H1 (cell line): ENCODE results near the gene ENPP3. TPM values are rescaled to one million over a fixed set of nuclear protein-coding genes. Genes with fewer than 3 reads are reported as not detected.

Experiments
- CTCF ChIA-PET: fragments of 300-600 bp; sonication (Branson Sonifier 250); formaldehyde crosslinking; loops from one replicate; lab custom pipeline; 2021; ENCODE audit not compliant: partially characterized antibody; lab: Charles Lee
- POLR2A ChIA-PET: fragments of 300-600 bp; sonication (Branson Sonifier 250); formaldehyde crosslinking; loops from one replicate; lab custom pipeline; 2021; ENCODE audit warnings: inconsistent platforms; ENCODE audit not compliant: partially characterized antibody; lab: Charles Lee
- DNase-seq, 2 experiments: peaks; one replicate each; pipeline versions ENCODE4 v3.0.0 to v3.0.0-alpha.2; 2010 to 2022; ENCODE audit warnings: low spot score in 2 of 2, low read depth in 1 of 2, mixed read lengths in 1 of 2
- FAIRE-seq: peaks from 2 replicates; lab custom pipeline; 2011; peaks lifted over from hg19 to GRCh38; lab: Jason Lieb, UNC
- H2AFZ ChIP-seq: 2 replicates; pipeline ENCODE4 v1.8.1; 2012; ENCODE audit warnings: low read length, inconsistent platforms
- H2AK5ac ChIP-seq: 2 replicates; pipeline ENCODE4 v1.6.1; 2013; ENCODE audit warnings: low read depth, low read length
- H2BK120ac ChIP-seq: replicated peaks from 2 replicates; pipeline ENCODE3; 2013; ENCODE audit warnings: low read depth, low read length, inconsistent platforms
- H2BK12ac ChIP-seq: 2 replicates; pipeline ENCODE4 v1.6.1; 2013; ENCODE audit warnings: low read depth, low read length
- H2BK15ac ChIP-seq: 2 replicates; pipeline ENCODE4 v1.6.1; 2013; ENCODE audit warnings: low read length
- H2BK20ac ChIP-seq: 2 replicates; pipeline ENCODE4 v1.6.1; 2013; ENCODE audit warnings: low read length
- H2BK5ac ChIP-seq: 2 replicates; pipeline ENCODE4 v1.6.1; 2013; ENCODE audit warnings: low read depth, low read length
- H3K14ac ChIP-seq: 2 replicates; pipeline ENCODE4 v1.6.1; 2013; ENCODE audit warnings: inconsistent platforms; ENCODE audit not compliant: insufficient read length
- H3K18ac ChIP-seq: 2 replicates; pipeline ENCODE4 v1.6.1; 2013; ENCODE audit warnings: low read length; ENCODE audit errors: extremely low read depth
- H3K23ac ChIP-seq: 2 replicates; pipeline ENCODE4 v1.6.1; 2013; ENCODE audit warnings: inconsistent platforms; ENCODE audit not compliant: insufficient read length
- H3K23me2 ChIP-seq: 2 replicates; pipeline ENCODE4 v1.6.1; 2013; ENCODE audit warnings: low read depth, low read length
- H3K27ac ChIP-seq: 2 replicates; pipeline ENCODE4 v1.6.1; 2011; ENCODE audit warnings: low read depth, low read length, inconsistent platforms
- H3K27me3 ChIP-seq, 4 experiments: replicated peaks in 1 of 4; 1 replicate in 1 of 4; 2 replicates in 3 of 4; pipeline versions ENCODE4 v1.6.1 to v1.8.1; 2011 to 2013; ENCODE audit warnings: low read length in 3 of 4, mild to moderate bottlenecking in 3 of 4, inconsistent platforms in 2 of 4, mixed read lengths in 2 of 4, moderate library complexity in 1 of 4; ENCODE audit not compliant: control insufficient read depth in 3 of 4, insufficient read depth in 3 of 4; ENCODE audit errors: extremely low read depth in 1 of 4
- H3K36me3 ChIP-seq, 4 experiments: 2 replicates each; pipeline versions ENCODE4 v1.6.1 to v1.8.1; 2011 to 2013; ENCODE audit warnings: mild to moderate bottlenecking in 4 of 4, low read length in 3 of 4, moderate library complexity in 2 of 4, control low read depth in 1 of 4, inconsistent platforms in 1 of 4; ENCODE audit not compliant: insufficient read depth in 4 of 4, control insufficient read depth in 2 of 4
- H3K4ac ChIP-seq: replicated peaks from 2 replicates; pipeline ENCODE3; 2013; ENCODE audit warnings: low read length, low read depth, mixed read lengths, inconsistent platforms; ENCODE audit not compliant: insufficient read length
- H3K4me1 ChIP-seq, 4 experiments: replicated peaks in 1 of 4; 1 replicate in 1 of 4; 2 replicates in 3 of 4; pipeline versions ENCODE4 v1.6.1 to v1.8.1; 2011 to 2013; ENCODE audit warnings: low read length in 3 of 4, inconsistent platforms in 2 of 4, mixed read lengths in 1 of 4; ENCODE audit not compliant: insufficient read depth in 4 of 4, control insufficient read depth in 3 of 4
- H3K4me2 ChIP-seq, 2 experiments: 2 replicates each; pipeline versions ENCODE4 v1.6.1 to v1.8.1; 2011 to 2013; ENCODE audit warnings: low read depth in 2 of 2, low read length in 2 of 2, control low read depth in 1 of 2, inconsistent platforms in 1 of 2, mild to moderate bottlenecking in 1 of 2; ENCODE audit not compliant: insufficient read depth in 1 of 2
- H3K4me3 ChIP-seq, 4 experiments: fragments of 200-600, 300-600 bp in 1 of 4; sonication (generic), shearing (Covaris generic), sonication (Bioruptor Twin) in 1 of 4; 2 replicates each; pipeline versions ENCODE4 v1.5.1 to v1.8.1; 2011 to 2016; ENCODE audit warnings: low read length in 4 of 4, low read depth in 3 of 4, control low read depth in 2 of 4, inconsistent platforms in 2 of 4, mild to moderate bottlenecking in 2 of 4, mixed read lengths in 1 of 4, moderate library complexity in 1 of 4; ENCODE audit not compliant: insufficient read depth in 2 of 4; ENCODE audit errors: extremely low read depth in 1 of 4
- H3K56ac ChIP-seq: replicated peaks from 2 replicates; pipeline ENCODE3; 2013; ENCODE audit warnings: low read depth, mild to moderate bottlenecking, mixed read lengths, low read length, inconsistent platforms; ENCODE audit not compliant: insufficient read length
- H3K79me1 ChIP-seq: 2 replicates; pipeline ENCODE4 v1.6.1; 2013; ENCODE audit warnings: low read depth, low read length, control low read depth
- H3K79me2 ChIP-seq, 2 experiments: 2 replicates each; pipeline versions ENCODE4 v1.6.1 to v1.8.1; 2012 to 2013; ENCODE audit warnings: low read length in 2 of 2, mild to moderate bottlenecking in 2 of 2, inconsistent platforms in 1 of 2; ENCODE audit not compliant: insufficient read depth in 2 of 2, control insufficient read depth in 1 of 2
- H3K9ac ChIP-seq, 4 experiments: replicated peaks in 1 of 4; 1 replicate in 1 of 4; 2 replicates in 3 of 4; pipeline versions ENCODE4 v1.6.1 to v1.8.1; 2011 to 2013; ENCODE audit warnings: low read depth in 3 of 4, low read length in 3 of 4, control low read depth in 2 of 4, mild to moderate bottlenecking in 2 of 4, moderate library complexity in 2 of 4, inconsistent platforms in 1 of 4; ENCODE audit errors: extremely low read depth in 1 of 4
- H3K9me3 ChIP-seq, 2 experiments: 2 replicates each; pipeline versions ENCODE4 v1.6.1 to v1.8.1; 2012 to 2013; ENCODE audit warnings: mild to moderate bottlenecking in 2 of 2, moderate library complexity in 2 of 2, control low read depth in 1 of 2, inconsistent platforms in 1 of 2, low read depth in 1 of 2, low read length in 1 of 2, mixed read lengths in 1 of 2; ENCODE audit not compliant: insufficient read depth in 2 of 2
- H4K20me1 ChIP-seq, 2 experiments: replicated peaks in 1 of 2; 2 replicates each; pipeline versions ENCODE3 to v1.8.1; 2011 to 2013; ENCODE audit warnings: inconsistent platforms in 2 of 2, low read length in 2 of 2, mild to moderate bottlenecking in 1 of 2; ENCODE audit not compliant: insufficient read depth in 2 of 2, control insufficient read depth in 1 of 2
- H4K5ac ChIP-seq: 2 replicates; pipeline ENCODE4 v1.6.1; 2013; ENCODE audit warnings: low read length, low read depth, mixed read lengths, inconsistent platforms; ENCODE audit not compliant: insufficient read length
- H4K8ac ChIP-seq: 2 replicates; pipeline ENCODE4 v1.8.0; 2013; ENCODE audit warnings: mild to moderate bottlenecking, moderate library complexity, low read length, inconsistent platforms; ENCODE audit not compliant: insufficient read depth; ENCODE audit errors: extremely low read depth
- H4K91ac ChIP-seq: replicated peaks from 2 replicates; pipeline ENCODE3; 2013; ENCODE audit warnings: low read length, mixed read lengths, inconsistent platforms; ENCODE audit not compliant: insufficient read length
- CTBP2 ChIP-seq: IDR thresholded peaks from 2 replicates; pipeline ENCODE4 v1.7.0; 2011; ENCODE audit warnings: borderline replicate concordance, mild to moderate bottlenecking, moderate library complexity, mixed read lengths, low read length; ENCODE audit not compliant: insufficient read depth, insufficient read length
- JUN ChIP-seq: IDR thresholded peaks from 2 replicates; pipeline ENCODE4 v1.6.1; 2011; ENCODE audit warnings: low read depth, mild to moderate bottlenecking, improper control_type of control experiment, low read length
- KDM4A ChIP-seq: IDR thresholded peaks from one replicate; pipeline ENCODE4 v1.7.1; 2012; ENCODE audit warnings: low read depth, mild to moderate bottlenecking, moderate library complexity, low read length, inconsistent platforms; ENCODE audit not compliant: severe bottlenecking
- MAFK ChIP-seq: IDR thresholded peaks from 2 replicates; pipeline ENCODE4 v1.6.1; 2012; ENCODE audit warnings: low read depth, mild to moderate bottlenecking, improper control_type of control experiment, low read length
- NANOG ChIP-seq: IDR thresholded peaks from 2 replicates; pipeline ENCODE4 v1.6.1; 2011; ENCODE audit warnings: low read length, low read depth, mild to moderate bottlenecking, inconsistent platforms; ENCODE audit not compliant: insufficient read depth, poor library complexity, severe bottlenecking
- PHF8 ChIP-seq: fragments of 200-600 bp; sonication (generic); conservative IDR thresholded peaks from 2 replicates; pipeline ENCODE4 v1.7.1; 2012; ENCODE audit warnings: low read depth, mild to moderate bottlenecking, inconsistent platforms, low read length, moderate library complexity
- POLR2A ChIP-seq, 2 experiments: IDR thresholded peaks; 1 replicate in 1 of 2; 2 replicates in 1 of 2; pipeline ENCODE4 v1.6.1; 2011; ENCODE audit warnings: low read depth in 2 of 2, low read length in 2 of 2, mild to moderate bottlenecking in 2 of 2; ENCODE audit errors: control extremely low read depth in 1 of 2
- RFX5 ChIP-seq: IDR thresholded peaks from 2 replicates; pipeline ENCODE4 v1.6.1; 2011; ENCODE audit warnings: low read depth, low read length, improper control_type of control experiment, borderline replicate concordance
- SIRT6 ChIP-seq: IDR thresholded peaks from one replicate; pipeline ENCODE4 v1.7.1; 2012; ENCODE audit warnings: low read length, inconsistent platforms
- SP2 ChIP-seq: IDR thresholded peaks from 2 replicates; pipeline ENCODE4 v1.6.1; 2012; ENCODE audit warnings: mild to moderate bottlenecking, low read length, inconsistent platforms
- TCF12 ChIP-seq: IDR thresholded peaks from 2 replicates; pipeline ENCODE4 v1.6.1; 2011; ENCODE audit warnings: low read depth, mild to moderate bottlenecking, low read length
- TEAD4 ChIP-seq: IDR thresholded peaks from 2 replicates; pipeline ENCODE4 v1.6.1; 2012; ENCODE audit warnings: low read depth, low read length, inconsistent platforms, mixed read lengths
- WGBS, 2 experiments: shearing (Covaris generic) in 1 of 2; methylation state at CpG; one replicate each; pipeline versions ENCODE4 v1.1.6 to v1.1.7; 2013 to 2015; ENCODE audit warnings: low lambda C conversion rate in 2 of 2, mixed read lengths in 2 of 2, inconsistent platforms in 1 of 2, low coverage in 1 of 2, missing lambda C conversion rate in 1 of 2; ENCODE audit not compliant: insufficient replicate concordance in 2 of 2, insufficient coverage in 1 of 2, insufficient read length in 1 of 2; ENCODE audit errors: extremely low coverage in 1 of 2, missing lambda C conversion rate in 1 of 2; 5-methylcytosine and 5-hydroxymethylcytosine counted together
- polyA plus RNA-seq, 7 experiments: library from polyadenylated mRNA; depleted of rRNA in 3 of 7; stranded (reverse) in 5 of 7; unstranded in 2 of 7; fragments of >200 nt in 5 of 7; fragments of 200-250 nt in 2 of 7; gene quantifications; 1 replicate in 5 of 7; 2 replicates in 1 of 7; 4 replicates in 1 of 7; pipeline versions ENCODE4 v1.2.1 to v1.2.3, GENCODE V29; 2011 to 2013; ENCODE audit warnings: missing spikeins in 2 of 7, mixed read lengths in 2 of 7
- total RNA-seq: library from RNA; stranded (reverse); fragmentation: NEBNext Ultra II Directional; extraction: Animal tissue kit (Norgen Biotek cat#: 25700); gene quantifications from 2 replicates; pipeline ENCODE4 v1.2.1, GENCODE V29; 2021
- TF ChIP-seq, protein P1 (sequence below): IDR thresholded peaks from 2 replicates; pipeline ENCODE4 v1.6.1; 2011; ENCODE audit warnings: low read length, improper control_type of control experiment

Gene ENPP3
- total and polyA plus RNA-seq, 2 of the 8 experiments (the other 6 are each of a cell fraction or from before 2014, with no cell fraction given) = 0.11 TPM; not detected in 1

GRCh38 chr6:131781687-131782086 lies 144.6 kb downstream of the ENPP3 start:
- no peak for TF ChIP-seq SP2
- TF ChIP-seq JUN = no peak
- TF ChIP-seq SIRT6 = no peak
- no peak for TF ChIP-seq POLR2A (IDR thresholded peaks at IDR 0.05; ENCODE audit: control extremely low read depth in 1 of 2, low read depth in 2 of 2, low read length in 2 of 2)
- TF ChIP-seq MAFK = no peak
- TF ChIP-seq CTBP2 = no peak
- TF ChIP-seq TEAD4 = no peak
- no peak for TF ChIP-seq NANOG
- TF ChIP-seq PHF8 = no peak
- TF ChIP-seq KDM4A = no peak
- TF ChIP-seq TCF12 = no peak
- TF ChIP-seq RFX5 = no peak
- TF ChIP-seq, protein P1, sequence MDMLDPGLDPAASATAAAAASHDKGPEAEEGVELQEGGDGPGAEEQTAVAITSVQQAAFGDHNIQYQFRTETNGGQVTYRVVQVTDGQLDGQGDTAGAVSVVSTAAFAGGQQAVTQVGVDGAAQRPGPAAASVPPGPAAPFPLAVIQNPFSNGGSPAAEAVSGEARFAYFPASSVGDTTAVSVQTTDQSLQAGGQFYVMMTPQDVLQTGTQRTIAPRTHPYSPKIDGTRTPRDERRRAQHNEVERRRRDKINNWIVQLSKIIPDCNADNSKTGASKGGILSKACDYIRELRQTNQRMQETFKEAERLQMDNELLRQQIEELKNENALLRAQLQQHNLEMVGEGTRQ = no peak
- Histone ChIP-seq H4K8ac (no peak overlapping the region), H4K5ac (no peak overlapping the region), H2BK15ac (no peak overlapping the region), H3K23me2 (no peaks in the 10 kb centered on the region), H3K9me3 (no peaks in the 10 kb centered on the region), H2BK12ac (no peak overlapping the region), H3K4ac (no peak overlapping the region), H3K4me3 (no peak overlapping the region), H3K9ac (no peak overlapping the region), H3K18ac (no peak overlapping the region), H2AFZ (no peak overlapping the region), H4K91ac (no peak overlapping the region), H3K14ac (no peak overlapping the region), H2BK20ac (no peak overlapping the region), H3K79me2 (no peaks in the 10 kb centered on the region), H4K20me1 (no peaks in the 10 kb centered on the region), H2AK5ac (no peak overlapping the region), H3K27ac (no peak overlapping the region), H3K4me2 (no peak overlapping the region), H3K23ac (no peak overlapping the region), H3K79me1 (no peaks in the 10 kb centered on the region), H2BK120ac (no peak overlapping the region), H3K27me3 (0 out of 7 replicates have a peak, but pooled peaks cover 0 to 3% (median 0%) of the 10 kb centered on the region in 4 experiments), H3K56ac (no peak overlapping the region), H3K4me1 (peaks cover 0 to 3% (median 0%) of the 10 kb centered on the region in 4 experiments; a peak in 1 of 7 replicates), H2BK5ac (no peak overlapping the region), H3K36me3 (no peaks in the 10 kb centered on the region)
- 88% methylated on average over 3 of the region's 3 CpGs; no CpG with 5 or more reads in 1 of the 2 experiments for WGBS, 2 experiments
- FAIRE-seq = no peak
- no peak for DNase-seq
- POLR2A ChIA-PET = interaction anchor here (1.5 kb wide), 1 partner anchor 133 kb away, joined by 3 read pairs; no protein-coding TSS in a partner anchor
- CTCF ChIA-PET = interaction anchor here (0.6 to 3.7 kb wide), 10 partner anchors 9 to 136 kb away, joined by 3 to 18 read pairs (median 4); partner anchors contain the start of gene ENPP1
